ENCODE data around the gene PIBF1.

Gene PIBF1

GRCh38 chr13:73059460-73060250 lies 277.7 kb downstream of the PIBF1 start:
- Histone ChIP-seq H3K36me3 (ENCODE audit: insufficient read depth, low read length) (peaks cover 7% of the 10 kb centered on the region; the same call in 1 of the 2 replicates), H3K27ac (ENCODE audit: low read depth, low read length) (peak overlapping the region; percentile 59)

GRCh38 chr13:73060251-73061160 lies 278.6 kb downstream of the PIBF1 start:
- Histone ChIP-seq H3K36me3 (ENCODE audit: insufficient read depth, low read length) (peaks cover 7% of the 10 kb centered on the region; the same call in 1 of the 2 replicates), H3K4me1 (ENCODE audit: control insufficient read depth, insufficient read depth, low read length, unreplicated experiment) (peaks cover 29% of the 10 kb centered on the region), H3K27ac (ENCODE audit: low read depth, low read length) (peak overlapping the region; percentile 59), H2AFZ (ENCODE audit: low read length, unreplicated experiment) (peak overlapping the region; percentile 85), H3K4me3 (ENCODE audit: low read depth, low read length) (peak overlapping the region; percentile 78), H3K27me3 (ENCODE audit: insufficient read depth, low read length) (no peaks in the 10 kb centered on the region), H3K79me2 (ENCODE audit: control insufficient read depth, insufficient read depth, low read length, unreplicated experiment) (peaks cover 20% of the 10 kb centered on the region)

More at GRCh38 chr13:73059460-73060250, 277.7 kb downstream of the PIBF1 start:
- H3K27me3 ChIP-seq (ENCODE audit: insufficient read depth, low read length), result no peaks in the 10 kb centered on the region
- H3K79me2 ChIP-seq (ENCODE audit: control insufficient read depth, insufficient read depth, low read length, unreplicated experiment), result peaks cover 20% of the 10 kb centered on the region
- H2AFZ ChIP-seq (ENCODE audit: low read length, unreplicated experiment), result peak overlapping the region; percentile 85
- peak overlapping the region; percentile 78 for H3K4me3 ChIP-seq (ENCODE audit: low read depth, low read length)
- peaks cover 35% of the 10 kb centered on the region for H3K4me1 ChIP-seq (ENCODE audit: control insufficient read depth, insufficient read depth, low read length, unreplicated experiment)

- Histone ChIP-seq H3K27ac (ENCODE audit: low read depth, low read length) (no peak overlapping the region), H3K4me1 (ENCODE audit: control insufficient read depth, insufficient read depth, low read length, unreplicated experiment) (peaks cover 19% of the 10 kb centered on the region), H3K4me3 (ENCODE audit: low read depth, low read length) (peak overlapping the region; percentile 78), H2AFZ (ENCODE audit: low read length, unreplicated experiment) (no peak overlapping the region), H3K79me2 (ENCODE audit: control insufficient read depth, insufficient read depth, low read length, unreplicated experiment) (peaks cover 20% of the 10 kb centered on the region), H3K36me3 (ENCODE audit: insufficient read depth, low read length) (peaks cover 7% of the 10 kb centered on the region; the same call in 1 of the 2 replicates), H3K27me3 (ENCODE audit: insufficient read depth, low read length) (no peaks in the 10 kb centered on the region)
Measured at GRCh38 chr13:73061473-73061872, 279.5 kb downstream of the PIBF1 start.

- no peak overlapping the region for H3K27ac ChIP-seq (ENCODE audit: low read depth, low read length)
- peaks cover 20% of the 10 kb centered on the region for H3K79me2 ChIP-seq (ENCODE audit: control insufficient read depth, insufficient read depth, low read length, unreplicated experiment)
- peak overlapping the region; percentile 78; the same call in 1 of the 2 replicates for H3K4me3 ChIP-seq (ENCODE audit: low read depth, low read length)
- peaks cover 7% of the 10 kb centered on the region; the same call in 1 of the 2 replicates for H3K36me3 ChIP-seq (ENCODE audit: insufficient read depth, low read length)
- H2AFZ ChIP-seq (ENCODE audit: low read length, unreplicated experiment), result no peak overlapping the region
- peaks cover 16% of the 10 kb centered on the region for H3K4me1 ChIP-seq (ENCODE audit: control insufficient read depth, insufficient read depth, low read length, unreplicated experiment)
- no peaks in the 10 kb centered on the region for H3K27me3 ChIP-seq (ENCODE audit: insufficient read depth, low read length)
Measured at GRCh38 chr13:73061876-73062275, 279.9 kb downstream of the PIBF1 start.

GRCh38 chr13:73062468-73062867 lies 280.5 kb downstream of the PIBF1 start:
- Histone ChIP-seq H3K36me3 (ENCODE audit: insufficient read depth, low read length) (peaks cover 7% of the 10 kb centered on the region; the same call in 1 of the 2 replicates), H3K4me1 (ENCODE audit: control insufficient read depth, insufficient read depth, low read length, unreplicated experiment) (peaks cover 12% of the 10 kb centered on the region), H3K4me3 (ENCODE audit: low read depth, low read length) (no peak overlapping the region), H3K79me2 (ENCODE audit: control insufficient read depth, insufficient read depth, low read length, unreplicated experiment) (peaks cover 20% of the 10 kb centered on the region), H3K27ac (ENCODE audit: low read depth, low read length) (no peak overlapping the region), H3K27me3 (ENCODE audit: insufficient read depth, low read length) (no peaks in the 10 kb centered on the region), H2AFZ (ENCODE audit: low read length, unreplicated experiment) (no peak overlapping the region)

GRCh38 chr13:73063166-73063565 lies 281.2 kb downstream of the PIBF1 start:
- Histone ChIP-seq H3K4me1 (ENCODE audit: control insufficient read depth, insufficient read depth, low read length, unreplicated experiment) (peaks cover 8% of the 10 kb centered on the region), H3K79me2 (ENCODE audit: control insufficient read depth, insufficient read depth, low read length, unreplicated experiment) (peaks cover 20% of the 10 kb centered on the region), H3K4me3 (ENCODE audit: low read depth, low read length) (no peak overlapping the region), H2AFZ (ENCODE audit: low read length, unreplicated experiment) (no peak overlapping the region), H3K27ac (ENCODE audit: low read depth, low read length) (no peak overlapping the region), H3K27me3 (ENCODE audit: insufficient read depth, low read length) (no peaks in the 10 kb centered on the region), H3K36me3 (ENCODE audit: insufficient read depth, low read length) (peaks cover 7% of the 10 kb centered on the region; the same call in 1 of the 2 replicates)

GRCh38 chr13:73065036-73065435 lies 283.1 kb downstream of the PIBF1 start:
- Histone ChIP-seq H3K79me2 (ENCODE audit: control insufficient read depth, insufficient read depth, low read length, unreplicated experiment) (peaks cover 20% of the 10 kb centered on the region), H3K4me3 (ENCODE audit: low read depth, low read length) (no peak overlapping the region), H3K27me3 (ENCODE audit: insufficient read depth, low read length) (no peaks in the 10 kb centered on the region), H2AFZ (ENCODE audit: low read length, unreplicated experiment) (no peak overlapping the region), H3K27ac (ENCODE audit: low read depth, low read length) (no peak overlapping the region), H3K4me1 (ENCODE audit: control insufficient read depth, insufficient read depth, low read length, unreplicated experiment) (peaks cover 13% of the 10 kb centered on the region), H3K36me3 (ENCODE audit: insufficient read depth, low read length) (peaks cover 7% of the 10 kb centered on the region; the same call in 1 of the 2 replicates)

GRCh38 chr13:73065665-73066340 lies 283.9 kb downstream of the PIBF1 start:
- no peak overlapping the region for H3K27ac ChIP-seq (ENCODE audit: low read depth, low read length)
- H3K36me3 ChIP-seq (ENCODE audit: insufficient read depth, low read length), result peaks cover 7% of the 10 kb centered on the region; the same call in 1 of the 2 replicates
- peaks cover 13% of the 10 kb centered on the region for H3K4me1 ChIP-seq (ENCODE audit: control insufficient read depth, insufficient read depth, low read length, unreplicated experiment)
- peaks cover 13% of the 10 kb centered on the region for H3K79me2 ChIP-seq (ENCODE audit: control insufficient read depth, insufficient read depth, low read length, unreplicated experiment)
- no peak overlapping the region for H2AFZ ChIP-seq (ENCODE audit: low read length, unreplicated experiment)
- H3K27me3 ChIP-seq (ENCODE audit: insufficient read depth, low read length), result no peaks in the 10 kb centered on the region
- H3K4me3 ChIP-seq (ENCODE audit: low read depth, low read length), result no peak overlapping the region

Measured in ACC112 (cell line).